ENCODE data around the gene COA8.
A peak's percentile ranks its signal among the peaks of the same experiment; 100 is the strongest.

Gene COA8

DNA sequence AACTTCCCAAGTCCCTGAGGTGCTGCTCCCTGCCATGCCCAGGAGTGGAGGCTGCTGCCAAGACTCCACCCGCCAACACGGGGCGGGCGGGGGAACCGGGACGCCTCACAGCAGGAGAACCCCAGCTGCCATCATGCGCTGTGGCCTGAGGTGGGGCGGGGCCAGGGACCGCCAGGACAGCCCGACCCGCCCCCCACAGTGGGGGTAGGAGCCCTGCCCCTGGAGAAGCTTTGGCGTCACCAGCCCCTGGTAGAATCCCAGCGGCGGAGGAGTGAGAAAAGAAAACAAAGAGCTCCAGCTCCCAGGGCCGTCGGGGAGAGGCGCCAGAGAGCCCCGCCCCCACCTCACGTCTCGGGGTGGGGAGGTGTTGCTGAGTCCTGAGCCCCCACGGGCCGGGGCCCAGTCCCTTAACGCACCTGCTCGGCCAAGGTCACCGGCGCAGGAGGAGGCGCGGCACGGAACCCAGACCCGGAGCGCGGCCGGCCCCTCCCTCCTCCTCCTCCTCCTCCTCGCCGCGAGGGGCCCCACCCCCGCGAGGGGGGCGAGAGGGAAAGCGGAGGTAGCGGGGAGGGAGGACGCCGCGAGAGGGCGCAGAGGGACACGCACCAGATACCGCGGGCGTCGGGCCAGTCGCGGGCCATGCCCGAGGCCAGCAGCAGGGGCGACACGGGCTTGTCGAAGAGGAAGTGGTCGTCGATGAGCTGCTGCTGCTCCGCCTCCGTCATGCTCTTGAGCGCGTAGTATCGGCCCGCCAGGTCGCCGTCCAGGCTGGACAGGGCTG lies 41.9 kb upstream of the COA8 start:
- DNase-seq (ENCODE audit: extremely low read depth, insufficient read length): peak; percentile 76
- TF ChIP-seq, protein P1, sequence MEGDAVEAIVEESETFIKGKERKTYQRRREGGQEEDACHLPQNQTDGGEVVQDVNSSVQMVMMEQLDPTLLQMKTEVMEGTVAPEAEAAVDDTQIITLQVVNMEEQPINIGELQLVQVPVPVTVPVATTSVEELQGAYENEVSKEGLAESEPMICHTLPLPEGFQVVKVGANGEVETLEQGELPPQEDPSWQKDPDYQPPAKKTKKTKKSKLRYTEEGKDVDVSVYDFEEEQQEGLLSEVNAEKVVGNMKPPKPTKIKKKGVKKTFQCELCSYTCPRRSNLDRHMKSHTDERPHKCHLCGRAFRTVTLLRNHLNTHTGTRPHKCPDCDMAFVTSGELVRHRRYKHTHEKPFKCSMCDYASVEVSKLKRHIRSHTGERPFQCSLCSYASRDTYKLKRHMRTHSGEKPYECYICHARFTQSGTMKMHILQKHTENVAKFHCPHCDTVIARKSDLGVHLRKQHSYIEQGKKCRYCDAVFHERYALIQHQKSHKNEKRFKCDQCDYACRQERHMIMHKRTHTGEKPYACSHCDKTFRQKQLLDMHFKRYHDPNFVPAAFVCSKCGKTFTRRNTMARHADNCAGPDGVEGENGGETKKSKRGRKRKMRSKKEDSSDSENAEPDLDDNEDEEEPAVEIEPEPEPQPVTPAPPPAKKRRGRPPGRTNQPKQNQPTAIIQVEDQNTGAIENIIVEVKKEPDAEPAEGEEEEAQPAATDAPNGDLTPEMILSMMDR (IDR thresholded peaks at IDR 0.05; ENCODE audit: insufficient read depth, low read length, poor library complexity, severe bottlenecking): peak; percentile 53
- Histone ChIP-seq H3K36me3 (ENCODE audit: control insufficient read depth, insufficient read depth, low read length) (no peaks in the 10 kb centered on the region), H3K27me3 (replicated peaks; ENCODE audit: control insufficient read depth, insufficient read depth, low read length) (no peaks in the 10 kb centered on the region; the same call in 1 of the 2 replicates), H3K4me3 (replicated peaks; ENCODE audit: low read depth, low read length) (peak overlapping the region; percentile 29)

DNA sequence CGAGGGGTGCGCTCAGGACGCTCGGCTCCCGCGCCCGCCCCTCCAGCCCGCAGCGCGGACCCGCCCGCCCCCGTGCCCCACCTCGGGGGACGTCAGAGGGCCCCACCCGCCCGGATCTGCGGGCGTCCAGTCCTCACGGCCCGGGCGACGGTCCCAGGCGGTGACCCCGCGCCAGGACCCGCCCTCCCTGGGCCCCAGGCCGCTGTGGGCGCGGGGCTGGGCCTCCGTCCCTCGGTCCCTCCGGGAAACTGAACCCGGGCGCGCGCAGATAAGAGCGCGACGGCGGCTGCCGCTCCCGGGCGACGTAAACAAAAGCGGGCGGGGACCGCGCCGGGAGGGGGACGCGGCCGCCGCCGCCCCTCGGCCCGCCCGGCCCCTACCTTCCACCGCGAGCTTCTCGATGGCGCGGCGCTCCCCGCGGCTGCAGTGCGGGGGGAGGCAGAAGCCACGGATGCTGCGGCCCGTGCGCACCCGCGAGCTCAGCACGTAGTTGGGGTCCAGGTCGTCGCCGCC lies 41.3 kb upstream of the COA8 start:
- no peaks in the 10 kb centered on the region for H3K36me3 ChIP-seq (ENCODE audit: control insufficient read depth, insufficient read depth, low read length)
- peak; percentile 23 for DNase-seq (ENCODE audit: extremely low read depth, insufficient read length)
- H3K27me3 ChIP-seq (replicated peaks; ENCODE audit: control insufficient read depth, insufficient read depth, low read length): no peaks in the 10 kb centered on the region; the same call in 1 of the 2 replicates
- H3K4me3 ChIP-seq (replicated peaks; ENCODE audit: low read depth, low read length): peak overlapping the region; percentile 31
- TF ChIP-seq, protein P1 (IDR thresholded peaks at IDR 0.05; ENCODE audit: insufficient read depth, low read length, poor library complexity, severe bottlenecking): no peak

DNA sequence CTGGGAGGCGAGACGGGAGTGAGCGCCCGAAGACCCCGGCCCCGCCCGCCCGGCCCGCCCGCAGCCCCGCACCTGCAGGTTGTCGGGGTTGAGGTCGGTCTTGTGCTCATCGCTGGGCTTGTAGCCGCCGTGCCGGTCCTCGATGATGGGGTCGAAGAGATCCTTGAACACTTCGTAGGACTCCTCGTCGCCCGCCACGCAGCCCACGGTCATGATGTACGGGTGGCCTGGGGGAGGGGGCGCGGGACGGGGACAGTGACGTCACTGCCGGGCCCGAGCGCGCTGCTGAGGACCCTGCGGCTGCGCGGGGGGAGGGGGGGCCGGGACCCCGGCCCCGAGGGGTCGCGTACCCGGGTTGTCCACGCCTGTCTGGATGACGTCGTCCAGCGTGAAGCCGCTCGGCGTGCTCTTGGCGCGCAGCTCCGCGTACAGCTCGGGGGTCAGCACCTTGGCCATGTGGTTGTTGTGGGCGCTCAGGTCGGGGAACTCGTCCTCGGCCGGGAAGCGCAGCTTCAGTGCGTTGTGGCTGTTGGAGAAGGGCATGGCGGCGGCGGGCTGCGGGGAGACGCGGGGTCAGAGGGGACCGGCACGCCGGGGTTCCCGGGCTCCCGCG lies 40.7 kb upstream of the COA8 start:
- Histone ChIP-seq H3K4me3 (replicated peaks; ENCODE audit: low read depth, low read length) (peak overlapping the region; percentile 46), H3K27me3 (replicated peaks; ENCODE audit: control insufficient read depth, insufficient read depth, low read length) (no peaks in the 10 kb centered on the region; the same call in 1 of the 2 replicates), H3K36me3 (ENCODE audit: control insufficient read depth, insufficient read depth, low read length) (no peaks in the 10 kb centered on the region)
- TF ChIP-seq, protein P1 (IDR thresholded peaks at IDR 0.05; ENCODE audit: insufficient read depth, low read length, poor library complexity, severe bottlenecking): no peak
- DNase-seq (ENCODE audit: extremely low read depth, insufficient read length): peak; percentile 22

DNA sequence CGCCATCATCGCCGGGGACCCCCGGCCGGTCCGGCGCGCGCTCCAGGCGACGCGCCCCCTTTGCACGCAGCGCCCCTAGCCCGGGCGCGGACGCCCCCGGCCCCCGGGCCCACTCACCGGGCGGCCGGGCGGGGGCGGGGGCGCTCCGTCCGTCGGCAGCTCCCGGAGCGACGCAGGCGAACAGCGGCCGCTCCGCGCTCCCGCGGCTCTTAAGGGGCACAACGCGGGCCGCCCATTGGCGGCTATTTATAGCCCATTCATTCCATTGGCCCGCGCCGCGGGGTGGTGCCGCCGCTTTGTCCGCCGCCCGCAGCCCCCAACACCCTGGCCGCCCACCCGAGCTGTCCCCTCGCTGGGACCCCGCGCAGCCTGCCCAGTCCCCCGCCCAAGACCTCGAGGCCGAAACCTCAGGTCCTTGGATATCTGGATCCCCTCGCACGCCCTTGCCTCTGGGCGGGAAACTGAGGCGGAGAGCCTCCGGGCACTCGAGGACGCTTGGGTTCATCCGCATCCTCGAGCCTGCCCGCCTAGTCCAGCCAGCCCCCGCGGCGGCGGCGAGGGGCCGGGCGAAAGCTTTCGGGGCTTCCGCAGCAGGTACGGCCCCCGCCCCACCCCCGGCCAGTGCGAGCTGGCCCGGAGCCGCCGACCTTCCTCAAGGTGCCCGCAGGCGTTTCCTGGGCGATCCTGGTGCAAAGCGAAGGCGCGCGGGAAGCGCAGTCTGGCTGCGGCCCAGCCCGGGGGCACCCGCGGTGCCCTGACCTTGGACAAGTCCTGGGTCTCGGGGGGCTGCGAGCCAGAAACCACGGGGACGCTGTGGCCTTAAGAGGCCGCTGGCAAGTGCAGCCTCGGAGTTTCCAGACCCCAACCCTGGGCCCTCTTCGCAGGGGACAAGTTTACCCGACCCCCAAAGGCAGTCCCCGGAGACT lies 39.8 kb upstream of the COA8 start, which contains the start of gene CKB:
Gene CKB (minus strand): TSS at position 182 of the 926 bp plus-strand sequence. CDS start 337 bp downstream, outside the sequence.
- H3K27me3 ChIP-seq (replicated peaks; ENCODE audit: control insufficient read depth, insufficient read depth, low read length): no peaks in the 10 kb centered on the region; the same call in 1 of the 2 replicates
- H3K4me3 ChIP-seq (replicated peaks; ENCODE audit: low read depth, low read length): peak within 1 kb of the TSS; percentile 46
- DNase-seq (ENCODE audit: extremely low read depth, insufficient read length): peak; percentile 17
- no peaks in the 10 kb centered on the region for H3K36me3 ChIP-seq (ENCODE audit: control insufficient read depth, insufficient read depth, low read length)
- TF ChIP-seq, protein P1 (IDR thresholded peaks at IDR 0.05; ENCODE audit: insufficient read depth, low read length, poor library complexity, severe bottlenecking): no peak

DNA sequence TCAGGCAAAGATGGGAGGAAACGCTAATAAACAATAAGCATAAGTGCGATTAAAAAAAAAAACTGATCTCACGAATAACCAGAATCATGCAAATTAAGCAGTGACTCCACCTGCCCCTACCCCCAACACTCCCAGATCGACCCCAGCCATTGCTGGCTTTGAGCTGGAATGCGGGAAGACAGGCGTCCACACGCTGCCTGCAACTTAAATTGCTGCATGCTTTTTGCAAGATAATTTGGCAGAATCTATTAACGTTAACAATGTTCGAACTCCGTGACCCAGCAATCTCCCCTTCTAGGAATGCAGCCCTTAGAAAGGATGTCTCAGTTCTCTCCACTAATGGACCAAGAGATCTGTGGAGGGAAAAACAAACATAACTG lies 39.2 kb upstream of the COA8 start:
- H3K27me3 ChIP-seq (replicated peaks; ENCODE audit: control insufficient read depth, insufficient read depth, low read length): no peaks in the 10 kb centered on the region; the same call in 1 of the 2 replicates
- TF ChIP-seq, protein P1 (IDR thresholded peaks at IDR 0.05; ENCODE audit: insufficient read depth, low read length, poor library complexity, severe bottlenecking): no peak

More for the DNA sequence above, 39.2 kb upstream of the COA8 start:
- DNase-seq (ENCODE audit: extremely low read depth, insufficient read length): no peak
- Histone ChIP-seq H3K36me3 (ENCODE audit: control insufficient read depth, insufficient read depth, low read length) (no peaks in the 10 kb centered on the region), H3K4me3 (replicated peaks; ENCODE audit: low read depth, low read length) (no peak overlapping the region)

All from GM06990 (cell line).